ENCODE results near the gene SLC29A4. TPM values are rescaled to one million over a fixed set of nuclear protein-coding genes. Genes with fewer than 3 reads are reported as not detected.
"Not testable (repeated sequence)": the region's sequence is repeated elsewhere in the genome, so short reads cannot be mapped to it uniquely, and the experiment has no call there.

SLC29A4 gene
- total RNA-seq, 1 experiment from 2014 or later = 8.9 TPM

GRCh38 chr7:5314864-5315263, 32.1 kb downstream of the SLC29A4 start:
- H3K9ac ChIP-seq (ENCODE audit: low read length) = no peak overlapping the region
- no peaks in the 10 kb centered on the region for H3K27me3 ChIP-seq (ENCODE audit: low read length)
- intact Hi-C loops (cut with micrococcal nuclease) = no loop called here
- BruUV-seq (replicated peaks) = no TSS peak
- no peak overlapping the region for H3K4me3 ChIP-seq (ENCODE audit: low read length)
- H2AFZ ChIP-seq (ENCODE audit: low read length) = no peak overlapping the region
- no peaks in the 10 kb centered on the region for H3K9me3 ChIP-seq (ENCODE audit: low read length)
- H3K4me1 ChIP-seq (ENCODE audit: insufficient read depth, low read length) = no peaks in the 10 kb centered on the region
- H3K36me3 ChIP-seq (ENCODE audit: low read depth, low read length) = peaks cover 6% of the 10 kb centered on the region; the same call in 1 of the 2 replicates
- H3K79me2 ChIP-seq (ENCODE audit: low read length) = no peaks in the 10 kb centered on the region
- ATAC-seq (no peak), DNase-seq (no peak)
- no peak overlapping the region for H3K4me2 ChIP-seq (ENCODE audit: low read length)
- ChIA-PET CTCF (no interaction called here), POLR2A (ENCODE audit: unreplicated experiment) (no interaction called here)
- no peaks in the 10 kb centered on the region for H3K9me2 ChIP-seq (replicated peaks; ENCODE audit: low read length)
- no peaks in the 10 kb centered on the region for H3F3A ChIP-seq (ENCODE audit: low read length, unreplicated experiment)
- no peak overlapping the region for H3K27ac ChIP-seq (ENCODE audit: low read length)
- no peaks in the 10 kb centered on the region for H4K20me1 ChIP-seq (ENCODE audit: low read length)
- no peak for TF ChIP-seq EZH2phosphoT487 (IDR thresholded peaks at IDR 0.05; ENCODE audit: borderline replicate concordance, low read length)
- TF ChIP-seq EZH2 (IDR thresholded peaks at IDR 0.05; ENCODE audit: low read length, unreplicated experiment) = no peak
- TF ChIP-seq, protein P1, sequence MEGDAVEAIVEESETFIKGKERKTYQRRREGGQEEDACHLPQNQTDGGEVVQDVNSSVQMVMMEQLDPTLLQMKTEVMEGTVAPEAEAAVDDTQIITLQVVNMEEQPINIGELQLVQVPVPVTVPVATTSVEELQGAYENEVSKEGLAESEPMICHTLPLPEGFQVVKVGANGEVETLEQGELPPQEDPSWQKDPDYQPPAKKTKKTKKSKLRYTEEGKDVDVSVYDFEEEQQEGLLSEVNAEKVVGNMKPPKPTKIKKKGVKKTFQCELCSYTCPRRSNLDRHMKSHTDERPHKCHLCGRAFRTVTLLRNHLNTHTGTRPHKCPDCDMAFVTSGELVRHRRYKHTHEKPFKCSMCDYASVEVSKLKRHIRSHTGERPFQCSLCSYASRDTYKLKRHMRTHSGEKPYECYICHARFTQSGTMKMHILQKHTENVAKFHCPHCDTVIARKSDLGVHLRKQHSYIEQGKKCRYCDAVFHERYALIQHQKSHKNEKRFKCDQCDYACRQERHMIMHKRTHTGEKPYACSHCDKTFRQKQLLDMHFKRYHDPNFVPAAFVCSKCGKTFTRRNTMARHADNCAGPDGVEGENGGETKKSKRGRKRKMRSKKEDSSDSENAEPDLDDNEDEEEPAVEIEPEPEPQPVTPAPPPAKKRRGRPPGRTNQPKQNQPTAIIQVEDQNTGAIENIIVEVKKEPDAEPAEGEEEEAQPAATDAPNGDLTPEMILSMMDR (conservative IDR thresholded peaks at IDR 0.05; ENCODE audit: low read depth, low read length) = no peak

GRCh38 chr7:5315761-5316160, 33.0 kb downstream of the SLC29A4 start:
- Histone ChIP-seq H3K36me3 (ENCODE audit: low read depth, low read length) (peaks cover 6% of the 10 kb centered on the region), H3K79me2 (ENCODE audit: low read length) (no peaks in the 10 kb centered on the region), H3K4me2 (ENCODE audit: low read length) (no peak overlapping the region), H2AFZ (ENCODE audit: low read length) (no peak overlapping the region), H3K4me1 (ENCODE audit: insufficient read depth, low read length) (no peaks in the 10 kb centered on the region), H3K9ac (ENCODE audit: low read length) (no peak overlapping the region), H3K9me2 (replicated peaks; ENCODE audit: low read length) (no peaks in the 10 kb centered on the region), H4K20me1 (ENCODE audit: low read length) (no peaks in the 10 kb centered on the region), H3K4me3 (ENCODE audit: low read length) (no peak overlapping the region), H3K27ac (ENCODE audit: low read length) (no peak overlapping the region), H3K27me3 (ENCODE audit: low read length) (no peaks in the 10 kb centered on the region), H3F3A (ENCODE audit: low read length, unreplicated experiment) (no peaks in the 10 kb centered on the region), H3K9me3 (ENCODE audit: low read length) (no peaks in the 10 kb centered on the region)
- ChIA-PET CTCF (no interaction called here), POLR2A (ENCODE audit: unreplicated experiment) (no interaction called here)
- DNase-seq (no peak), ATAC-seq (no peak)
- intact Hi-C loops (cut with micrococcal nuclease) = no loop called here
- no TSS peak for BruUV-seq (replicated peaks)
- TF ChIP-seq EZH2 (IDR thresholded peaks at IDR 0.05; ENCODE audit: low read length, unreplicated experiment) = no peak
- TF ChIP-seq, protein P1 (conservative IDR thresholded peaks at IDR 0.05; ENCODE audit: low read depth, low read length) = no peak
- no peak for TF ChIP-seq EZH2phosphoT487 (IDR thresholded peaks at IDR 0.05; ENCODE audit: borderline replicate concordance, low read length)

DNA sequence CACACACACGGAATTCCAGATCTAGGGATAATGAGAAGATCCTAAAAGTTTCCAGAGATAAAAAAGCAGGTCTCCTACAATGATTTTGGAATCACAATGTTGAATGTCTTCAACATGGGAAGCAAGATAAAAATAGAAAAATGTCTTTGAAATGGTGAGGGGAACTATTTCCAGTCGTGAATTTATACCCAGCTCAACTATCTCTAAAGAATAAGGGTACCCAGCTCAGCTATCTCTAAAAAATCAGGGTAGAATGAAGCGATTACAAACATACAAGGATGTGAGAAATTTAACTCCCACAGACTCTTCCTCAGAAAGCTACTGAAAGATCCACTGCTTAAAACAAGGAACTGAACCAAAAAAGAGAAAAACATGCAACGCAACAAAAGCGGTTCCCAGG, 35.9 kb downstream of the SLC29A4 start:
- H3K27me3 ChIP-seq (ENCODE audit: low read length); intact Hi-C loops (cut with micrococcal nuclease); BruUV-seq (replicated peaks); H3K36me3 ChIP-seq (ENCODE audit: low read depth, low read length); H3K27ac ChIP-seq (ENCODE audit: low read length); CTCF ChIA-PET; H3K4me1 ChIP-seq (ENCODE audit: insufficient read depth, low read length); H3K9me2 ChIP-seq (replicated peaks; ENCODE audit: low read length); H3F3A ChIP-seq (ENCODE audit: low read length, unreplicated experiment); ATAC-seq; DNase-seq; H2AFZ ChIP-seq (ENCODE audit: low read length); H3K9me3 ChIP-seq (ENCODE audit: low read length); H3K79me2 ChIP-seq (ENCODE audit: low read length); POLR2A ChIA-PET (ENCODE audit: unreplicated experiment); H3K4me2 ChIP-seq (ENCODE audit: low read length); H3K4me3 ChIP-seq (ENCODE audit: low read length); H4K20me1 ChIP-seq (ENCODE audit: low read length); H3K9ac ChIP-seq (ENCODE audit: low read length): not testable (repeated sequence)

Measured in PC-3 (cell line).